HepG2 (cell line): ENCODE data around the gene CAMKMT. TPM values are rescaled to one million over a fixed set of nuclear protein-coding genes. Genes with fewer than 3 reads are reported as not detected.

Source experiments
- ATAC-seq: fragments of 200-7000 bp; cut with Tn5 transposase; 3 replicates; pipeline ENCODE4 v1.9.1; 2020; ENCODE audit warnings: mild to moderate bottlenecking, moderate library complexity
- BruUV-seq: library from RNA; stranded (reverse); fragments of 400-500 nt; replicated peaks from 2 replicates; lab custom pipeline; 2021; lab: Mats Ljungman, UMichigan
- CTCF ChIA-PET: fragments of 300-600 bp; formaldehyde crosslinking; extraction: SDS; loops from one replicate; lab custom pipeline; 2021; ENCODE audit warnings: low total read pairs, inconsistent platforms, low intra/inter-chr PET ratio; lab: Yijun Ruan, JAX
- POLR2A ChIA-PET: fragments of 350-600 bp; sonication (Branson Sonifier 250); formaldehyde crosslinking; loops from one replicate; lab custom pipeline; 2020; ENCODE audit warnings: antibody characterized with exemption, inconsistent platforms; lab: Yijun Ruan, JAX
- DNase-seq: peaks from one replicate; pipeline ENCODE4 v3.0.0-alpha.2; 2015; ENCODE audit warnings: low spot score
- FAIRE-seq: peaks from 3 replicates; lab custom pipeline; 2011; peaks lifted over from hg19 to GRCh38; lab: Jason Lieb, UNC
- H2AFZ ChIP-seq: one replicate; pipeline ENCODE4 v1.6.1; 2011; ENCODE audit warnings: low read length, inconsistent platforms
- H3K27ac ChIP-seq: fragments of 300-600 bp; 3 replicates; pipeline ENCODE4 v1.8.0; 2011; ENCODE audit warnings: mixed run types, mild to moderate bottlenecking, mixed read lengths, low read length, inconsistent platforms; ENCODE audit not compliant: insufficient read depth; ENCODE audit errors: extremely low read length
- H3K27me3 ChIP-seq, 2 experiments: fragments of 200-600 bp in 1 of 2; 2 replicates in 1 of 2; 3 replicates in 1 of 2; pipeline versions ENCODE4 v1.6.0 to v1.8.0; 2011; ENCODE audit warnings: low read length in 2 of 2, mild to moderate bottlenecking in 2 of 2, moderate library complexity in 2 of 2, inconsistent platforms in 1 of 2; ENCODE audit not compliant: insufficient read depth in 2 of 2, control insufficient read depth in 1 of 2
- H3K36me3 ChIP-seq, 2 experiments: fragments of 200-600 bp in 1 of 2; replicated peaks in 1 of 2; 2 replicates in 1 of 2; 3 replicates in 1 of 2; pipeline versions ENCODE4 v1.5.1 to v1.8.0; 2011; ENCODE audit warnings: low read length in 2 of 2, inconsistent platforms in 1 of 2; ENCODE audit not compliant: insufficient read depth in 2 of 2, control insufficient read depth in 1 of 2
- H3K4me1 ChIP-seq: 2 replicates; pipeline ENCODE4 v1.5.1; 2012; ENCODE audit warnings: low read length, inconsistent platforms; ENCODE audit not compliant: insufficient read depth
- H3K4me2 ChIP-seq: 2 replicates; pipeline ENCODE4 v1.6.0; 2011; ENCODE audit warnings: low read depth, low read length, inconsistent platforms
- H3K4me3 ChIP-seq, 3 experiments: fragments of 200-600 bp in 1 of 3; sonication (generic), shearing (Covaris generic) in 1 of 3; replicated peaks in 1 of 3; 2 replicates each; pipeline ENCODE4 v1.5.1; 2011 to 2016; ENCODE audit warnings: low read length in 3 of 3, inconsistent platforms in 2 of 3, low read depth in 2 of 3, mild to moderate bottlenecking in 2 of 3, control low read depth in 1 of 3, mixed read lengths in 1 of 3; ENCODE audit not compliant: insufficient read depth in 1 of 3
- H3K79me2 ChIP-seq: one replicate; pipeline ENCODE4 v1.6.1; 2011; ENCODE audit warnings: low read length, inconsistent platforms; ENCODE audit not compliant: insufficient read depth
- H3K9ac ChIP-seq: 2 replicates; pipeline ENCODE4 v1.6.0; 2011; ENCODE audit warnings: mild to moderate bottlenecking, low read depth, low read length, inconsistent platforms; ENCODE audit not compliant: insufficient read depth
- H3K9me3 ChIP-seq: 2 replicates; pipeline ENCODE4 v1.5.1; 2012; ENCODE audit warnings: mild to moderate bottlenecking, low read length
- H4K20me1 ChIP-seq: 2 replicates; pipeline ENCODE4 v1.6.0; 2011; ENCODE audit warnings: inconsistent platforms, mild to moderate bottlenecking, low read length, moderate library complexity; ENCODE audit not compliant: insufficient read depth
- ARNT ChIP-seq: fragments of 450-650 bp; IDR thresholded peaks from 2 replicates; pipeline ENCODE4 v1.6.1; 2017
- CHD2 ChIP-seq: IDR thresholded peaks from 2 replicates; pipeline ENCODE4 v1.6.1; 2011; ENCODE audit warnings: low read depth, low read length, improper control_type of control experiment
- RBAK ChIP-seq: sonication (generic); formaldehyde crosslinking; IDR thresholded peaks from 2 replicates; pipeline ENCODE4 v1.5.1; 2020; ENCODE audit warnings: mild to moderate bottlenecking, missing genetic modification reagents
- SAP130 ChIP-seq: IDR thresholded peaks from 2 replicates; pipeline ENCODE4 v1.6.1; 2016; ENCODE audit warnings: low read depth
- ZNF101 ChIP-seq: sonication (generic); formaldehyde crosslinking; IDR thresholded peaks from 2 replicates; pipeline ENCODE4 v1.4.0; 2020; ENCODE audit warnings: mild to moderate bottlenecking, low read depth, missing genetic modification reagents, borderline replicate concordance
- ZNF607 ChIP-seq: sonication (generic); formaldehyde crosslinking; IDR thresholded peaks from 2 replicates; pipeline ENCODE4 v1.5.1; 2020; ENCODE audit warnings: missing genetic modification reagents, mild to moderate bottlenecking, borderline replicate concordance
- ZNF619 ChIP-seq: sonication (generic); formaldehyde crosslinking; IDR thresholded peaks from 2 replicates; pipeline ENCODE4 v1.4.0; 2020; ENCODE audit warnings: mild to moderate bottlenecking, missing genetic modification reagents
- ZUFSP ChIP-seq: sonication (generic); formaldehyde crosslinking; IDR thresholded peaks from 2 replicates; pipeline ENCODE4 v1.9.0; 2021; ENCODE audit warnings: missing genetic modification reagents, mild to moderate bottlenecking, borderline replicate concordance
- WGBS: methylation state at CpG from one replicate; pipeline ENCODE4 v1.1.6; 2017; ENCODE audit warnings: low lambda C conversion rate; 5-methylcytosine and 5-hydroxymethylcytosine counted together
- in situ Hi-C: cut with HindIII; loops from 2 replicates; pipeline ENCODE4 v1.10.0; 2017; ENCODE audit warnings: low pct_unique_long_range_greater_than_20kb; ENCODE audit not compliant: extremely low pct_ligation_motif_present
- intact Hi-C: fragments of 100-400 bp; cut with micrococcal nuclease; formaldehyde crosslinking; loops from one replicate; pipeline ENCODE4 v1.10.0; 2022; ENCODE audit not compliant: unreplicated experiment
- polyA plus RNA-seq, 8 experiments: library from polyadenylated mRNA; depleted of rRNA in 3 of 8; stranded (reverse) in 7 of 8; unstranded in 1 of 8; fragments of >200 nt; fragmentation: Illumina TruSeq in 4 of 8; extraction: Trizol in 4 of 8; gene quantifications; 2 replicates each; pipeline versions ENCODE4 v1.2.1 to v1.2.3, GENCODE V29; 2011 to 2016; ENCODE audit warnings: low read depth in 4 of 8, missing spikeins in 1 of 8, mixed read lengths in 1 of 8; ENCODE audit not compliant: insufficient read depth in 1 of 8
- total RNA-seq, 5 experiments: library from RNA; depleted of rRNA; stranded (reverse); fragments of >200 nt; fragmentation: Illumina TruSeq; extraction: Trizol; gene quantifications; 2 replicates each; pipeline ENCODE4 v1.2.3, GENCODE V29; 2016; ENCODE audit warnings: low read depth in 1 of 5
- TF ChIP-seq, protein P1 (sequence below): IDR thresholded peaks from 2 replicates; pipeline ENCODE4 v1.6.1; 2012; ENCODE audit warnings: low read depth, low read length, improper control_type of control experiment
- TF ChIP-seq, protein P2 (sequence below): conservative IDR thresholded peaks from 2 replicates; pipeline ENCODE4 v1.6.1; 2018; ENCODE audit warnings: missing genetic modification reagents

The CAMKMT gene
- total and polyA plus RNA-seq, 2 of the 13 experiments (the other 11 are each of a cell fraction or from before 2014, with no cell fraction given): 6.9 to 20.8 TPM

DNA sequence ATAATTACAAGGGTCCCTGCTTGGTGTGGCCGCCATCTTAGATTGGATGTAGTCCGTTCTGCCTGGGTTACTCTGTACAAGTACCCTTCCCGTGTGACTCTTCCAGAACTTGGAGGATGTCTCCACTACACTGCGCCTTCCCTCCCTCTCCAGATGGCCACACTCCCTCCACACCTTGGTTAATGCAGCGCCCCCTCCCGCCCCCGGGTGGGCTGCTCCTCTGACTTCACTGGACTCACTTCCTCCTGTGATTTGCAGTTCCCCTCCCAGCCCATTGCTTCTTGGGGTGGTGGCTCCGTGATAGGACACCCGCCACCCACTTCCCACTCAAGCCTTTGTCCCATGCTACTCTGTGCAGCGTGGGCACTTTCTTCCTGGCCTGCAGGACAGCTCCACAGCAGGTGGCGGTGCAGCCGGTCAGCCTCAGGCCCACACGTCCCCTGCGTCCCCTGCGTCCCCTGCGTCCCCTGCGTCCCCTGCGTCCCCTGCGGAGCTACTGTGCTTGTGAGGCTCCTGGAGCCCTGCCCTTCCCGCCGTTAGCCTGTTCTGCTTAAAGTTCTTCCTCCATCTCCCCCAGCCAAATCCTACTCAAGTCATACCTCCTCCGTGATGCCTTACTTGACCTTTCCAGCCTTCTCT is 449.3 kb downstream of the CAMKMT start:
- no peaks in the 10 kb centered on the region for H3K79me2 ChIP-seq
- POLR2A ChIA-PET: no interaction called here
- BruUV-seq: no TSS peak
- no peak for ATAC-seq
- no peak overlapping the region for H2AFZ ChIP-seq
- DNase-seq: no peak
- H3K36me3 ChIP-seq: no peaks in the 10 kb centered on the region
- no peak for FAIRE-seq
- H3K4me2 ChIP-seq: no peak overlapping the region
- H3K27me3 ChIP-seq: peaks cover 0 to 37% of the 10 kb centered on the region in 2 experiments; a peak in 3 of 5 replicates
- H3K27ac ChIP-seq: no peak overlapping the region
- no peak overlapping the region for H3K4me3 ChIP-seq
- in situ Hi-C loops (no loop called here), intact Hi-C loops (no loop called here)
- 66% methylated on average over 22 of the region's 22 CpGs for WGBS
- H3K4me1 ChIP-seq: no peaks in the 10 kb centered on the region
- no peaks in the 10 kb centered on the region for H3K9me3 ChIP-seq
- H4K20me1 ChIP-seq: no peaks in the 10 kb centered on the region
- CTCF ChIA-PET: no interaction called here
- TF ChIP-seq ZNF607 (CRISPR knock-in tag): no peak
- TF ChIP-seq, protein P1, sequence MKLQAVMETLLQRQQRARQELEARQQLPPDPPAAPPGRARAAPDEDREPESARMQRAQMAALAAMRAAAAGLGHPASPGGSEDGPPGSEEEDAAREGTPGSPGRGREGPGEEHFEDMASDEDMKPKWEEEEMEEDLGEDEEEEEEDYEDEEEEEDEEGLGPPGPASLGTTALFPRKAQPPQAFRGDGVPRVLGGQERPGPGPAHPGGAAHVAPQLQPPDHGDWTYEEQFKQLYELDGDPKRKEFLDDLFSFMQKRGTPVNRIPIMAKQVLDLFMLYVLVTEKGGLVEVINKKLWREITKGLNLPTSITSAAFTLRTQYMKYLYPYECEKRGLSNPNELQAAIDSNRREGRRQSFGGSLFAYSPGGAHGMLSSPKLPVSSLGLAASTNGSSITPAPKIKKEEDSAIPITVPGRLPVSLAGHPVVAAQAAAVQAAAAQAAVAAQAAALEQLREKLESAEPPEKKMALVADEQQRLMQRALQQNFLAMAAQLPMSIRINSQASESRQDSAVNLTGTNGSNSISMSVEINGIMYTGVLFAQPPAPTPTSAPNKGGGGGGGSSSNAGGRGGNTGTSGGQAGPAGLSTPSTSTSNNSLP: no peak
- TF ChIP-seq, protein P2, sequence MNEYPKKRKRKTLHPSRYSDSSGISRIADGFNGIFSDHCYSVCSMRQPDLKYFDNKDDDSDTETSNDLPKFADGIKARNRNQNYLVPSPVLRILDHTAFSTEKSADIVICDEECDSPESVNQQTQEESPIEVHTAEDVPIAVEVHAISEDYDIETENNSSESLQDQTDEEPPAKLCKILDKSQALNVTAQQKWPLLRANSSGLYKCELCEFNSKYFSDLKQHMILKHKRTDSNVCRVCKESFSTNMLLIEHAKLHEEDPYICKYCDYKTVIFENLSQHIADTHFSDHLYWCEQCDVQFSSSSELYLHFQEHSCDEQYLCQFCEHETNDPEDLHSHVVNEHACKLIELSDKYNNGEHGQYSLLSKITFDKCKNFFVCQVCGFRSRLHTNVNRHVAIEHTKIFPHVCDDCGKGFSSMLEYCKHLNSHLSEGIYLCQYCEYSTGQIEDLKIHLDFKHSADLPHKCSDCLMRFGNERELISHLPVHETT (CRISPR knock-in tag): no peak
- H3K9ac ChIP-seq: no peak overlapping the region

DNA sequence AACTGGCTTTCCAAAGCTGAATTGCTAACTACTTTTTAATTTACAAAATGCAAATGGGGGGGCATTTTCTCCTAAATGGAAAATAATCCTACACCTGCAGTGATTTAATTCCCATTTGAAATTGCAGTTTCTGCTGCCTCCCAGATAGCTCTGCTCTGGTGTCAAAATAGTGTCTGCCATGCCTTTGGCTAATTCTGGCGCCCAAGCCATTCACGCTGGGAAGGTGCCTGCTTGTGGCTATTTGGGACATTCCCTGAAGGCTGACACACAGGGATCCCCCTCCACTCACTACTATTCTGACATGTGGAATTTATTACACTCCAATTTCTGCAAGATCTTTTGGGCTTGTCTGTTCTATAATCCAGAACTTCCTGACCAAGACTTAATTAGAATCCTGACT is 451.4 kb downstream of the CAMKMT start:
- ChIA-PET POLR2A (no interaction called here), CTCF (no interaction called here)
- no peak overlapping the region for H3K4me3 ChIP-seq
- WGBS: 4% methylated on average over 2 of the region's 2 CpGs
- no TSS peak for BruUV-seq
- no peaks in the 10 kb centered on the region for H3K79me2 ChIP-seq
- H3K27ac ChIP-seq: no peak overlapping the region
- no peak for DNase-seq
- no peak overlapping the region for H2AFZ ChIP-seq
- intact Hi-C loops (no loop called here), in situ Hi-C loops (no loop called here)
- no peaks in the 10 kb centered on the region for H4K20me1 ChIP-seq
- FAIRE-seq: no peak
- H3K4me1 ChIP-seq: no peaks in the 10 kb centered on the region
- TF ChIP-seq RBAK (CRISPR knock-in tag): no peak
- no peak for TF ChIP-seq ZNF619 (CRISPR knock-in tag)
- no peak for TF ChIP-seq SAP130 (CRISPR knock-in tag)
- TF ChIP-seq ZNF101: no peak
- TF ChIP-seq ZUFSP (CRISPR knock-in tag): no peak
- TF ChIP-seq ARNT: no peak
- no peak for TF ChIP-seq CHD2
- H3K27me3 ChIP-seq: peaks cover 0 to 25% of the 10 kb centered on the region in 2 experiments; a peak in 1 of 5 replicates
- H3K36me3 ChIP-seq: no peaks in the 10 kb centered on the region
- H3K9me3 ChIP-seq: no peaks in the 10 kb centered on the region
- no peak overlapping the region for H3K9ac ChIP-seq
- H3K4me2 ChIP-seq: no peak overlapping the region
- no peak for ATAC-seq
